GM12878 (cell line): Measurements from ENCODE around the gene HIF1AN. TPM values are rescaled to one million over a fixed set of nuclear protein-coding genes. Genes with fewer than 3 reads are reported as not detected.

ENCODE experiments used
- ATAC-seq: fragments of 200-7000 bp; cut with Tn5 transposase; 3 replicates; pipeline ENCODE4 v1.9.1; 2020; ENCODE audit warnings: mild to moderate bottlenecking, moderate library complexity
- BruUV-seq: library from RNA; stranded (reverse); fragments of 400-500 nt; replicated peaks from 2 replicates; lab custom pipeline; 2021; lab: Mats Ljungman, UMichigan
- CTCF ChIA-PET: fragments of 300-600 bp; sonication (Branson Sonifier 250); formaldehyde crosslinking; extraction: SDS; loops from one replicate; lab custom pipeline; 2021; ENCODE audit warnings: inconsistent platforms; lab: Yijun Ruan, JAX
- POLR2A ChIA-PET: fragments of 350-600 bp; formaldehyde crosslinking; extraction: SDS; loops from one replicate; lab custom pipeline; 2021; ENCODE audit warnings: inconsistent platforms; lab: Charles Lee
- RAD21 ChIA-PET: fragments of 300-600 bp; sonication (Branson Sonifier 250); formaldehyde crosslinking; loops from one replicate; lab custom pipeline; 2023; ENCODE audit warnings: antibody characterized with exemption; ENCODE audit not compliant: unreplicated experiment; lab: Charles Lee
- SMC1A ChIA-PET: fragments of 300-600 bp; sonication (Branson Sonifier 250); formaldehyde crosslinking; loops from one replicate; lab custom pipeline; 2023; ENCODE audit not compliant: unreplicated experiment, uncharacterized antibody; lab: Charles Lee
- DNase-seq: peaks from one replicate; pipeline ENCODE4 v3.0.0-alpha.2; 2011; ENCODE audit warnings: low read depth, low spot score
- FAIRE-seq: peaks from 3 replicates; lab custom pipeline; 2011; peaks lifted over from hg19 to GRCh38; lab: Jason Lieb, UNC
- H2AFZ ChIP-seq: 2 replicates; pipeline ENCODE4 v1.6.0; 2011; ENCODE audit warnings: low read depth, low read length, control low read depth; ENCODE audit not compliant: control insufficient read depth
- H3K27ac ChIP-seq: 2 replicates; pipeline ENCODE4 v1.5.1; 2011; ENCODE audit warnings: control low read depth; ENCODE audit not compliant: control insufficient read depth, insufficient read depth
- H3K27me3 ChIP-seq, 2 experiments: replicated peaks in 1 of 2; 2 replicates each; pipeline versions ENCODE4 v1.6.0 to v1.6.1; 2011; ENCODE audit warnings: low read length in 1 of 2; ENCODE audit not compliant: control insufficient read depth in 2 of 2, insufficient read depth in 2 of 2
- H3K36me3 ChIP-seq, 2 experiments: 2 replicates each; pipeline ENCODE4 v1.5.1; 2011; ENCODE audit warnings: low read length in 1 of 2; ENCODE audit not compliant: control insufficient read depth in 2 of 2, insufficient read depth in 2 of 2
- H3K4me1 ChIP-seq: 2 replicates; pipeline ENCODE4 v1.6.1; 2011; ENCODE audit warnings: mild to moderate bottlenecking, low read length, moderate library complexity, mixed read lengths; ENCODE audit not compliant: control insufficient read depth, insufficient read depth
- H3K4me2 ChIP-seq: 2 replicates; pipeline ENCODE4 v1.6.0; 2011; ENCODE audit warnings: control low read depth; ENCODE audit not compliant: control insufficient read depth, insufficient read depth
- H3K4me3 ChIP-seq: fragments of 200-600 bp; sonication (generic); 2 replicates; pipeline ENCODE4 v1.5.1; 2016
- H3K79me2 ChIP-seq: 2 replicates; pipeline ENCODE4 v1.6.0; 2011; ENCODE audit warnings: low read length; ENCODE audit not compliant: control insufficient read depth, insufficient read depth
- H3K9ac ChIP-seq: 2 replicates; pipeline ENCODE4 v1.8.0; 2011; ENCODE audit warnings: low read length, control low read depth, mixed read lengths; ENCODE audit not compliant: control insufficient read depth, insufficient read depth
- H3K9me3 ChIP-seq: replicated peaks from 3 replicates; pipeline ENCODE4 v1.5.1; 2011; ENCODE audit warnings: mild to moderate bottlenecking, low read length; ENCODE audit not compliant: control insufficient read depth, insufficient read depth
- H4K20me1 ChIP-seq: 2 replicates; pipeline ENCODE4 v1.6.0; 2011; ENCODE audit not compliant: control insufficient read depth, insufficient read depth
- ATF2 ChIP-seq: IDR thresholded peaks from 2 replicates; pipeline ENCODE4 v1.6.1; 2012; ENCODE audit warnings: low read length, inconsistent platforms
- NFYB ChIP-seq: IDR thresholded peaks from 2 replicates; pipeline ENCODE4 v1.6.1; 2011; ENCODE audit warnings: low read depth, mild to moderate bottlenecking, low read length, improper control_type of control experiment, moderate library complexity; ENCODE audit not compliant: insufficient read depth
- PBX3 ChIP-seq: IDR thresholded peaks from 2 replicates; pipeline ENCODE4 v1.6.1; 2011; ENCODE audit warnings: mild to moderate bottlenecking, low read depth, low read length, moderate library complexity; ENCODE audit not compliant: insufficient replicate concordance
- RELB ChIP-seq: fragments of 450-650 bp; IDR thresholded peaks from 2 replicates; pipeline ENCODE4 v1.6.1; 2017; ENCODE audit warnings: low read depth, mild to moderate bottlenecking, moderate library complexity
- SPI1 ChIP-seq: IDR thresholded peaks from 2 replicates; pipeline ENCODE4 v1.6.1; 2011; ENCODE audit warnings: low read depth, mild to moderate bottlenecking, low read length, moderate library complexity, borderline replicate concordance; ENCODE audit not compliant: insufficient read depth
- SUZ12 ChIP-seq: fragments of 200-600 bp; sonication (generic); IDR thresholded peaks from one replicate; pipeline ENCODE4 v1.6.1; 2018; ENCODE audit warnings: antibody characterized with exemption, mild to moderate bottlenecking; ENCODE audit not compliant: unreplicated experiment
- WGBS: methylation state at CpG from one replicate; pipeline ENCODE4 v1.1.6; 2016; ENCODE audit warnings: low lambda C conversion rate; ENCODE audit not compliant: insufficient replicate concordance, insufficient coverage; ENCODE audit errors: missing lambda C conversion rate; 5-methylcytosine and 5-hydroxymethylcytosine counted together
- in situ Hi-C: fragments of 300-500 bp; cut with MboI; formaldehyde crosslinking; loops from 9 replicates; pipeline ENCODE4 v1.14.3; 2018; ENCODE audit warnings: mixed read lengths
- intact Hi-C: fragments of 100-400 bp; cut with micrococcal nuclease; formaldehyde crosslinking; loops from one replicate; pipeline ENCODE4 v1.14.2; 2022; ENCODE audit not compliant: unreplicated experiment
- polyA plus RNA-seq, 11 experiments: library from polyadenylated mRNA; depleted of rRNA in 4 of 11; unstranded in 6 of 11; stranded (reverse) in 5 of 11; fragments of >200 nt; fragmentation: Nextera tagmentation in 4 of 11; fragmentation: Illumina TruSeq in 1 of 11; extraction: Ambion mirVana in 4 of 11; extraction: Trizol in 1 of 11; gene quantifications; 1 replicate in 1 of 11; 2 replicates in 10 of 11; pipeline versions ENCODE4 v1.2.1 to v1.2.3, GENCODE V29; 2011 to 2016; ENCODE audit warnings: inconsistent platforms in 2 of 11, missing spikeins in 2 of 11, low read depth in 1 of 11
- total RNA-seq, 4 experiments: library from RNA; depleted of rRNA in 3 of 4; stranded (reverse); fragments of >200 nt in 3 of 4; fragmentation: Illumina TruSeq in 1 of 4; extraction: Trizol in 1 of 4; gene quantifications; 2 replicates each; pipeline versions ENCODE4 v1.2.1 to v1.2.3, GENCODE V29; 2013 to 2021

The HIF1AN gene
- total and polyA plus RNA-seq, 10 of the 15 experiments (the other 5 are each of a cell fraction or from before 2014, with no cell fraction given): 1.9 to 37.2 (median 15.2) TPM

- Histone ChIP-seq H4K20me1 (0 out of 2 replicates have a peak, but pooled peaks cover 3% of the 10 kb centered on the region), H3K9ac (no peak overlapping the region), H3K27me3 (no peaks in the 10 kb centered on the region), H3K79me2 (no peaks in the 10 kb centered on the region), H3K27ac (no peak overlapping the region), H2AFZ (no peak overlapping the region), H3K9me3 (no peaks in the 10 kb centered on the region), H3K4me1 (peaks cover 8% of the 10 kb centered on the region; the same call in 1 of the 2 replicates), H3K4me3 (no peak overlapping the region), H3K4me2 (no peak overlapping the region), H3K36me3 (peaks cover 0 to 11% of the 10 kb centered on the region in 2 experiments)
- SMC1A ChIA-PET: interaction anchor here (0.6 to 2.6 kb wide), 10 partner anchors 10 to 171 kb away, joined by 3 to 12 read pairs (median 5); no protein-coding TSS in a partner anchor
- no TSS peak for BruUV-seq
- ATAC-seq (no peak), DNase-seq (no peak), FAIRE-seq (no peak)
- CTCF ChIA-PET: interaction anchor here (0.6 to 4.6 kb wide), 22 partner anchors 8 to 462 kb away, joined by 3 to 40 read pairs (median 6); partner anchors contain the start of gene HIF1AN
- 0% methylated on average over 1 of the region's 1 CpG for WGBS
- TF ChIP-seq RELB (no peak), SUZ12 (no peak), NFYB (0 out of 2 replicates have a peak, but pooled peaks have one; percentile 0), SPI1 (no peak), PBX3 (no peak), ATF2 (no peak)
- in situ Hi-C loops: loop anchor here (5.0 kb wide), 2 partner anchors 71 to 166 kb away; no protein-coding TSS in a partner anchor
- RAD21 ChIA-PET: interaction anchor here (1.0 to 1.6 kb wide), 7 partner anchors 10 to 662 kb away, joined by 3 to 11 read pairs (median 5); no protein-coding TSS in a partner anchor
- intact Hi-C loops: loop anchor here (1.0 to 2.0 kb wide), 2 partner anchors 74 to 169 kb away; no protein-coding TSS in a partner anchor
- POLR2A ChIA-PET: interaction anchor here (0.5 kb wide), 1 partner anchor 490 kb away, joined by 7 read pairs; no protein-coding TSS in a partner anchor
These were observed 27.5 kb upstream of the HIF1AN start for GRCh38 chr10:100508266-100508665.
